ENCODE data around the gene CHST14.

The CHST14 gene

GRCh38 chr15:40464595-40465185, 6.1 kb upstream of the CHST14 start:
- DNase-seq = no peak

- no peak for DNase-seq
Measured at GRCh38 chr15:40465939-40466338, 4.8 kb upstream of the CHST14 start.

DNA sequence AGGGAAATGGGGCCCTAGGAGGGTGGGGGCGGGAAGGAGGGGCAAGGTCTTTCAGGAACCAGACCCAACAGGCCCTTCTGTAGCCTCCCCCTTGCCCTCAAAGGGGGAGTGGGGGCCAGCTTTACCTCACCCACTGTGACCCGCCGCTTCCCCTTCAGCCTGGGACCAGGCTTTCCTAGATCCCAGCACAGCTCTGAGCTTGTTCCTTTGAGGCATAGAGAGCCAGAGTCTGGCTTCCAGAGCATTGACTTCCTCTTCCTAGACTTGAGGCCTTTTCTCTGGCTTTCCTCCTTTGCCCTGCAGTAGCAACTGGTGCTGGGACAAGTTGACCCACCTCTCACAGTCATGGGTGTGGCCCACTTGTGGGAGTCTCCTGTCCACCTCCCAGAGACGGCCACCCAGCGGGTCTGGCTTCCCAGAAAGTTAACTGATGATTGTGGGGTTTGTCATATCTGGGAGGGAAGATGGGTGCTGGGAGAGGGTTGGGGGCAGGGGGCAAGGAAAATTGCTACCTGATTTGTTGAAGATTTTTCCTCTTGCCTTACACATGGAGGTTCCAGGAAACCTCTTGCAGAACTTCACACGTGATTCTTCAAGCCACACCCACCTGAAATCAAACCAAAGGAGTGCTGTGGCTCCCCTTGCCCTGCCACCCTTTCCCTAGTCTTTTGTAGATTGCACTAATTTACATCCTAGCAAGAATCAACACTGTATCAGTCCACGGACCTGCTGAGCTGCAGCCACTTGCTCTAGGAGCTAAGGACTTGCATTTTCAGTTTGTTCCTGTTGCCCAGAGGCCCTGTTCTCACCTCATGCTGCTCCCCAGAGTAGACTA, 4.1 kb upstream of the CHST14 start:
- no peak for DNase-seq

DNA sequence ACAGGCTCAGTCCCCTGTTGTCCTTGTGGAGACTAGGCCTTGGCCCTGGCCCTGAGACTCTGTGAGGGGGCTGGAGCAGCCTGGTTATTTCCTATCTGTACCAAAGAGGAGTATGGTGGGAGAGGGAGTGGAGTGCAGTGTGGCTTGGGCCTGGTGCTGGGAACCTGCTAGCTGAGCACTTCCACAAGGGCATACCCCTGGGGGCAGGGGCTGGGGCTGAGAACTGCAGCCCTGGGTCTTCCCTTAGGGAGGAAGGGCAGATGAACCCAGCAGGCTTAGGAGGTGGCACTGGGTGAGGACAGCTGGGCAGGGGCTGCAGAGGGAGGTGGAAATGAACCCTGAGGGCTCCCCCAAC, 3.5 kb upstream of the CHST14 start:
- no peak for DNase-seq

DNA sequence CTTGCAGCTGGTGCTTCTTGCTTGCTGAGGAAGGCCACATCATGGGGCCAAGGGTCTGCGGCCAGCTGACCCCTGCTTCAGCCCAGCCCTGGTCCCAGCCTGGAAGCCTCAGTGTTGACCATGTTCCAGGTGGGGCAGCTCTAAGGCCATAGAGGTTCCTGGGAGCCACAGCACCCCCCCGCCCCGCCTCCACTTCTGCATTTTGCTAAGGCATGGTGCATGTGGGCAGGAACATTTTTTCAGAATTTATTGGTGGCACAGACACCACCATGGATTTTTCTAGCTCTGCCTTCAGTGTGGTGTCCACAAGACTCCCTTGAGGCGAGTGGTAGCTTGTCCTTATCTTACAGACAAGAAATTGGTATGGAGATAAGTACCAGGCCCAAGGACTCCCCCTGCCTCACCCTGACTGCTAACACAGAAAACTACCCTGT, 1.9 kb upstream of the CHST14 start:
- DNase-seq = peak; percentile 23

GRCh38 chr15:40469776-40470390, 901 bp upstream of the CHST14 start:
- no peak for DNase-seq

DNA sequence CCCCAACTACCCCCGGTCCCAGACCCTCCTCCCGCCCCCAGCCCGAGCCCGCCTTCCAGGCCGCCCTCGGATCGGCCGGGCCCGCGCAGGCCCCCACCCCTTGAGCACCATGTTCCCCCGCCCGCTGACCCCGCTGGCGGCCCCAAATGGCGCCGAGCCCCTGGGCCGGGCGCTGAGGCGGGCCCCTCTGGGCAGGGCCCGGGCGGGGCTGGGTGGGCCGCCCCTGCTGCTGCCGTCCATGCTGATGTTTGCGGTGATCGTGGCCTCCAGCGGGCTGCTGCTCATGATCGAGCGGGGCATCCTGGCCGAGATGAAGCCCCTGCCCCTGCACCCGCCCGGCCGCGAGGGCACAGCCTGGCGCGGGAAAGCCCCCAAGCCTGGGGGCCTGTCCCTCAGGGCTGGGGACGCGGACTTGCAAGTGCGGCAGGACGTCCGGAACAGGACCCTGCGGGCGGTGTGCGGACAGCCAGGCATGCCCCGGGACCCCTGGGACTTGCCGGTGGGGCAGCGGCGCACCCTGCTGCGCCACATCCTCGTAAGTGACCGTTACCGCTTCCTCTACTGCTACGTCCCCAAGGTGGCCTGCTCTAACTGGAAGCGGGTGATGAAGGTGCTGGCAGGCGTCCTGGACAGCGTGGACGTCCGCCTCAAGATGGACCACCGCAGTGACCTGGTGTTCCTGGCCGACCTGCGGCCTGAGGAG, 472 bp downstream of the CHST14 start:
- DNase-seq = no peak

DNA sequence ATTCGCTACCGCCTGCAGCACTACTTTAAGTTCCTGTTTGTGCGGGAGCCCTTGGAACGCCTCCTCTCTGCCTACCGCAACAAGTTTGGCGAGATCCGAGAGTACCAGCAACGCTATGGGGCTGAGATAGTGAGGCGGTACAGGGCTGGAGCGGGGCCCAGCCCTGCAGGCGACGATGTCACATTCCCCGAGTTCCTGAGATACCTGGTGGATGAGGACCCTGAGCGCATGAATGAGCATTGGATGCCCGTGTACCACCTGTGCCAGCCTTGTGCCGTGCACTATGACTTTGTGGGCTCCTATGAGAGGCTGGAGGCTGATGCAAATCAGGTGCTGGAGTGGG, 995 bp downstream of the CHST14 start:
- DNase-seq = peak; percentile 47

GRCh38 chr15:40472171-40472727, 1.5 kb downstream of the CHST14 start:
- no peak for DNase-seq

DNA sequence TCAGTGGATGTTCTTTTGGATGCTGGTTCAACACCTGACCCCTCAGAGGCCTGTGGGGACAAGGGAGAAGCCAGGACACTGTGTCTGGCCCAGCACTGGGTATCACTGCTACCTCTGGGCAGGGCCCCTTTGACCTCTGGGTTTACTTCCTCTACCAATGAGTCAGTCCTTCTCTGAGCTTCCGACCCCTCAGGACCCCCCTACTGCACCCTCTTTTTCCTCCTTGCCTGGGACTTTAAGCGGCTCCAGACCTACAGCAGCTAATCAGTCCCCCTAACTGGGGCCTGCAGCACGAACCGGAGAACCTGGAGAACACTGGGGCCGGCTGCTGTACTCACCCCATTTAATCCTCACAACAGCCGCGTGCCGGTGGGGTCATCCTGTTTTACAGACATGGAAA, 3.8 kb downstream of the CHST14 start:
- DNase-seq = no peak

DNA sequence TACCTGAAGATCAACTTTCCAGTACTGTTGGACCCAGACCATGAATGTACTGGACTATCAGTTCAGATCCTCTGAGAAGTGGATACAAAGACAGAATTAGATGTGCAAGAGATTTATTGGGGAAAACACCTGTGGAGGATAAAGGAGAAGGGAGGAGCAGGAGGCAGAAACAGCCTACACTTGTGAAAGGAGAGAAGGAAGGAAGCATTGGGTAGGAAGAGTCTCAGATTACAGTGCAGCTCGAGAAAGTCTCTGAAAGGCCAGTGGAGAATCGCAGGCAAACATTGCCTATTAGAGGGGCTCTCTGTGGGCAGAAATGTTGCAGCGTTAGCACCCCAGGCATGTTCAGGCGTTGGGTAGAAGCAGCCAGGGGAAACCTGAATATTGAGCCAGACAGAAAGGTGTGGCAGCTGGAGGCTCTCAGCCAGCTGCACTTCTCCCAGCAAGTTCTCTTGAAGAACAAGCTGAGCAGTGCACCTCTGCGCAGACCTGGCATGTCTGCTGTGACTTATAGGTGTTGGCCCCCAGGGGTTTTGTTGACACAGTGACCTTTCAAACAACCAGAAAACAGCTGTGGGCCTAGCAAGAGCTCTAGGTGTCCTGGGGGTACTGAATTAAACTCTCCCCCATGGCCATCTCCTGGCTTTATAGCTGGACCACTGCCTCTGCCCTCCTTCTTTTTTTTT, 7.0 kb downstream of the CHST14 start:
- DNase-seq = no peak

GRCh38 chr15:40479024-40479423, 8.2 kb downstream of the CHST14 start:
- no peak for DNase-seq

DNA sequence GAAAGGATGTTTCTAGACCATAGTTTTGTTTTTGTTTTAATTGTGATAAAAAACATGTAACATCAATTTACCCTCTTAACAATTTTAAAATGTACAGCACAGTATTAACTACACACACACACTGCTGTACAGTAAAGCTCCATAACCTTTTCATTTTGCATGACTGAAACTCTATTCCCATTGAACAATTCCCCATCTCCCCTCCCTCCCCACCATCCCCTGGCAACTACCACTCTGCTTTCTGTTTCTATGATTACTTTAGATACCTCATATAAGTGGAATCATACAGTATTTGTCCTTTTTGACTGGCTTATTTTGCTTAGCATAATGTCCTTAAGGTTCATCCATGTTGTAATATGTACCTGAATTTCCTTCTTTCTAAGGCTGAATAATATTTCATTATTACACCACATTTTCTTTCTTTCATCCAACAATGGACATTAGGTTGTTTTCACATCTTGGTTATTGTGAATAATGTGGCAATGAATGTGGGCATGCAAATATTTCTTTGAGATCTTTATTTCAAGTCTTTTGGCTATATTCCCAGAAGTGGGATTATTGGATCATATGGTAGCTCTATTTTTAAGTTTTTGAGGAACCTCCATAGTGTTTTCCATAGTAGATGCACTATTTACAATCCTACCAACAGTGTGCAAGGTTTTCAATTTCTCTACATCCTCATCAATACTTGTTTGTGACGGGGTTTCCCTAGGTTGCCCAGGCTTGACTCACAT, 10.7 kb downstream of the CHST14 start:
- no peak for DNase-seq

- no peak for DNase-seq
Measured at GRCh38 chr15:40483919-40484318, 13.1 kb downstream of the CHST14 start.

DNA sequence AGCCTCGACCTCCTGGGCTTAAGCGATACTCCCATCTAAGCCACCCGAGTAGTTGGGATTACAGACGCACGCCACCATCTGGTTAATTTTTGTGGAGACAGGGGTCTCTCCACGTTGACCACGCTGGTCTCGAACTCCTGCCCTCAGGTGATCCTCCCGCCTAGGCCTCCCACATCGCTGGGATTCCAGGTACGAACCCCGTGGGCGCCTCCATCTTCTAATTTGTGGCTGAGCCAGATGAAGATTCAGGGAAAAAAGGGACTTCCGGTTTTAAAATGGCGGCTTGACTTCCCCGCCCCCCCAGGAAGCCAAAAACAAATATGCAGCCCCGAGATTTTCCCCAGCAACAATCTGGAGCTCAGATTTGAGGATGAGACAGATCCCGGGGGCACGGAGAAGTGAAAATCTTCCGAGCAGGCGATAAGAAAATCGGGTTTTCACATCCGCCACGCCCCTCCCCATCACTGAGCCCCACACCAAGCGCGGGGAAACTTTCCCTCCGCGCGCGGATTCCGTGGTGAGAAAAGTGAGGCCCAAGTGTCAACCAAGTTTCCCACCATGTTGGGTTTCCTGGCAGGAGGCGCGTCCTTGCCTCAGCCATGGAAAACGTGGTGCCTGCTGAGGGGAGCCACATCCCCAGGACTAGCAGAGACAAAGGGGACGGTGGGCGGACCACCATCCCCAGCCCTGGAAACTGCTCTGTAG, 15.4 kb downstream of the CHST14 start:
- DNase-seq = no peak

- no peak for DNase-seq
Measured at GRCh38 chr15:40487816-40488682, 17.3 kb downstream of the CHST14 start.

- DNase-seq = no peak
Measured at GRCh38 chr15:40489274-40490175, 18.7 kb downstream of the CHST14 start.

DNA sequence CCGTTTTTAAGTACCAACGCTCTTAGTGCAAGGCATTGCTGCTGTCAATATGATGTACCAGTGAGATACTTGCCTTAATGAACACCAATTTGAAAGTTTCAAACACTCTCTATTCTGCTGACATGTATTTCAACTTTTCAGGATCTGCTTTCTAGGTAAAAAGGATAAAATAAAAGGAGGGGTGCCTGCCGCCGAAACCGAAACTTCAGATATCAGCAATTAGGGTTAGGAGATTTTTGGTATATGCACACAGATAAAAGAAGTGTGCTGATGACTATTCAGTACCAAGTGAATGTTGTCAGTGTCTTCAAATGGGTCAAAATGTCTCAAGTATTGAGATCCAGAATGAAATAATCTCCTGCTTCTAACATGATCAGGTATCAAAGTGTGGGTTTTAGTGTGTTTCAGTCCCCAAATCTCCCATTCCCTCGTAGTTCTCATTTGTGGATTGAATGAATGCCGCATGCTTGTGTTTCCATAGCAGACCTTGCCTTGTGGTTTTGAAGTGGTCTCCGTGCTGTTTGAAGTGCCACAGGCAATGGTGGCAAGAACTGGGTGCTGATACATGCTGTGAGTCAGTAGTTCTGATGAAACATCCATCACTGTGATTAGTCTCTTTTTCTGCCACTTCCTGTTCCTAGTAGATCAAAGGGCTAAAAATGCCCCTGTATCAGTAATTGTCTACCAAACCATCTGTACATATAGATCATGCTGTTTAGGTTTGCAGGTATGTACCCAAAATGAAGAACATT, 22.5 kb downstream of the CHST14 start:
- peak; percentile 88 for DNase-seq

DNA sequence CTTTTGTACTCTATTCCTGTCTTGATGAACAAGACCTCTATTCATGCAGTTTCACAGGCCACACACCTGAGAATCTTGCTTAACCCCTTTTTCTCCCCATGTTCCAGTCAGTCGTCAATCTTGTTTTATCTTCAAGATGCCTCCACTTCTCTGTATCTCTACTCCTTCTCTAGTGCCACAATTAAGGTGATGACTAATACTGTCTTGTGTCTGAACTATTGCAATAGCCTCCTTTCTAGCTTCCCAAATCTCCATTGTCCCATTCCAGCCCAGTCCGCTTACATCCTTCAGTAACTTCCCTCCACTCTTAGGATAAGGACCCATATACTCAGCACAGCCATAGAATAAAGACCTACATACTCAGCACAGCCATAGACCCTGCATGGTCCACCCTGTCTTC, 24.7 kb downstream of the CHST14 start:
- no peak for DNase-seq
